Stomach (tissue), 4 donors: ENCODE results near the gene CALR3.

Experiments
- CTCF ChIP-seq, 7 experiments: fragments of 450-650 bp in 4 of 7; fragments of 200-600 bp in 3 of 7; sonication (generic) in 3 of 7; IDR thresholded peaks; one replicate each; pipeline ENCODE4 v1.5.1; 2016 to 2019; ENCODE audit warnings: antibody characterized with exemption in 7 of 7, control low read depth in 2 of 7, mild to moderate bottlenecking in 1 of 7
- EP300 ChIP-seq: sonication (generic); formaldehyde crosslinking; IDR thresholded peaks from one replicate; pipeline ENCODE4 v1.6.1; 2017; ENCODE audit warnings: antibody characterized with exemption
- POLR2A ChIP-seq, 4 donors: fragments of 450-650 bp; IDR thresholded peaks; one replicate each; pipeline ENCODE4 v1.6.1; 2016; ENCODE audit warnings: antibody characterized with exemption in 4 of 4, control low read depth in 2 of 4, mild to moderate bottlenecking in 1 of 4, moderate library complexity in 1 of 4

- no peak for TF ChIP-seq CTCF (IDR thresholded peaks at IDR 0.05)
- no peak for TF ChIP-seq POLR2A (IDR thresholded peaks at IDR 0.05)
- TF ChIP-seq EP300: no peak
Measured at GRCh38 chr19:16456652-16457194, 39.2 kb downstream of the CALR3 start.
